ENCODE measurements around the gene MAD1L1. TPM values are rescaled to one million over a fixed set of nuclear protein-coding genes. Genes with fewer than 3 reads are reported as not detected.
A peak's percentile ranks its signal among the peaks of the same experiment; 100 is the strongest.
"Not testable (repeated sequence)": the region's sequence is repeated elsewhere in the genome, so short reads cannot be mapped to it uniquely, and the experiment has no call there.

Gene MAD1L1
- total RNA-seq, 2 donors from 2014 or later: 18.9 to 24.9 TPM

DNA sequence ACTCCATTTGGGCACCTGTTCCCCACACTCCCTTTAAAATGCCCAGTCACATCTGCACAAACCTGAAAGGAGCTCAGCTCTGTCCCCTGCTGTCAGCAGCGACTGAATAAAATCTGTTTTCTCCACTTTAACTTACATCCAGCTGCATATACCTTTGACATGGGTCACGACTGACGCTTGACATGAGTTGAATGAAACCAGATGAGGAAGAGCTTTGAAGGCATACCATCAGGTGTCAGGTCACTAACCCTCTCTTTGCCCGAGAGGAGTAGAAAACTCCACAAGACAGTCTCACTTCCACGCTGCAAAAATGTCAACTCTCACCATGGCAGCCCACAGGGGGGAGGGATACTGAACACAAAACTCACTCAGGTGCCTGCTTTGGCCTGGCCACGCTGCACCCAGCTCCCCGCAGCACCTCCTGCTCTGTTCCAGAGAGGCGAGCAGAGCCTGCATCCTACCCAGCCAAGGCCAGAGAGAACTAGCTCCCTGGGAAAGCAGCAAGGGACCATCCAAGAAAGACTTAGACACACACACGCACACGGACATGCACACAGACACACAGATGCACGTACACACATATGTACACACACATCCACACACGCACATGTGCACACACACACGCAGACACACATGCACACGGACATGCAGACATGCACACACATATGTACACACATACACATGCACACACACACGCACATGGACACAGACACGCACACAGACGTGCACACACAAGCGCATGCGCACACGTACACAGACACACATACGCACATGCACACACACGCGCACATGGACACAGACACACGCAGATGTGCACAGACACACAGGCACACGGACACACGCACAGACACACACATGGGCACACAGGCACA lies 191.0 kb downstream of the MAD1L1 start:
- intact Hi-C loops (cut with DNase I): no loop called here
- DNase-seq (no peak), ATAC-seq (no peak)

DNA sequence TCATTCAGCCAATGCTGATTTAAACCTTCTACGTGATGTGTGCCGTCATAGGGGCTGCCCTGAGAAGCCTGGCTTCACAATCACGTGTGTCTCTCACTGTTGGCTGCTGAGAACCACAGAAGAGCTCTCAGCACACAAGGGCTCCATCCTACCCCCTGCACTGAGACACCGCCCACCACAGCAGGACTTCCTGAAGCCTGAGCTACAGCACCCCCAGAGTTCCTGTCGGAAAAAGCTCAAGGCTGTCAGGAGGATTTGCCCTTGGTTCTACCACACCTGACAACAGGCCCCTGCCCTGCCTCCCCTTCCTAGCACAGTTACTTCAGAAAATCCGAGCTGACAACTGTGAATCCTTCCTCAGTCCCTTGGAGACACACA lies 191.9 kb downstream of the MAD1L1 start:
- intact Hi-C loops (cut with DNase I): no loop called here
- no peak for ATAC-seq
- DNase-seq: no peak

DNA sequence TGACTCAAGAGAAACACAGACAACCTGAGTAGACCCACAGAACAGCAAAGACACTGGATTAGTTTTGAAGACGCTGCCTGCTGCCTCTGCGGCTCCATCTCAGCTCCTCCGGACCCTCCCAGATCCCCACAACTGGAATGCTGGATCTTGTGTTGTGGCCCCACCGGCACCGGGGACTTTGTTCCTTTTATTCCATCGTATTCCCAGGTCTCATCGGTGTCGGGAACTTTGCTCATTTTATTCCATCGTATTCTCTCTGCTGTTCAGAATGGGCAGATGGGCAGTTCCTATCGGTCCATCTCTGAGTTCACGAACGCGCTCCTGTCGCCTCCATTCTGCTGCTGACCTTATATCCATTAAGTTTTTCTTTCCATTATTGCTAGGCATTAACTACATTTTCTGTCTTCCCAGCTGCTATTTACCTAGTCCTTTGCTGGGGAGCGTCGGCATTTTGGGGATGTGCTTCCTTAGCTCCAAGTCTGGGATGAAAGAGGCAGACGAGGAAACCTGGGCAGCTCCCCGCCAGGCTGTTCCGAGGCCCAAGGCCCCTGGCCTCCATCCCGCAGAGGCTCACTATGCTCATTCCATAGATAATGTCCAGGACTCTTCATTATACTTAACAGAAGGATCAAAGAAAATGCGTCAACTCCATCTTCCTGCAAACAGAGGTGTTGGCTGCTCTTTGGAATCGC lies 192.4 kb downstream of the MAD1L1 start:
- DNase-seq: no peak
- intact Hi-C loops (cut with DNase I): no loop called here
- ATAC-seq: no peak

DNA sequence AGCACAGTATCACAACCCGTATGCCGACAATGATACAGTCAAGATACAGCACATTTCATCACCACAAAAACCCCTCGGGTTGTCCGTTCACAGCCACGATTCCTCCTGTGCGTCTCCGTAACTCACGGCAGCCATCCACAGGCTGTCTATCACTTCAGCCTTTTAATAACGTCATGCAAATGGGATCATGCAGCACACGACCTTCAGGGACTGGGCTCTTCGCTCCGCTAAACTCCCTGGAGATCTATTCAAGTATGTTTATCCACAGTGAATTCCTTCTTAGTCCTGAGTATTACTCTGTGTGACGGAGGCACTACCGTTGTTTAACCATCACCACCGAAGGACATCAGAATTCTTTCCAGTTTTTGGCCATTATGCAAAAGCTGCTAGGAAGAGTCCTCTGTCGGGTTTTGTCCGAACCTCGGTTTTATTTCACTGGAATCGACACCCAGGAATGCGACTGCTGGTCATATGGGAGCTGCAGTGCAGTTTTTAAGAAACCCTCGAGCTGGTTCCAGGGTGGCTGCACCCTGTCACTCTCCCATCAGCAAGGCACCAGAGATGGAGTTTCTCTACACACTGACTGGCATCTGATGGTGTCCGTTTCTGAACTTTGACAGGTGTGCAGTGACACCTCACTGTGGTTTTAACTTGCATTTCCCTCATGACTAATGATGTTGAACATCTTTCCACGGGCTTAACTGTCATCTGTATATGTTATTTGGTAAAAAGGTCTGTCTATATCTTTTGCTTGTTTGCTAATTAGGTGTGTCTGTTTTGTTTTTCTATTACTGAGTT lies 193.6 kb downstream of the MAD1L1 start:
- DNase-seq (no peak), ATAC-seq (peak; percentile 20 to 22)
- intact Hi-C loops (cut with DNase I): no loop called here

DNA sequence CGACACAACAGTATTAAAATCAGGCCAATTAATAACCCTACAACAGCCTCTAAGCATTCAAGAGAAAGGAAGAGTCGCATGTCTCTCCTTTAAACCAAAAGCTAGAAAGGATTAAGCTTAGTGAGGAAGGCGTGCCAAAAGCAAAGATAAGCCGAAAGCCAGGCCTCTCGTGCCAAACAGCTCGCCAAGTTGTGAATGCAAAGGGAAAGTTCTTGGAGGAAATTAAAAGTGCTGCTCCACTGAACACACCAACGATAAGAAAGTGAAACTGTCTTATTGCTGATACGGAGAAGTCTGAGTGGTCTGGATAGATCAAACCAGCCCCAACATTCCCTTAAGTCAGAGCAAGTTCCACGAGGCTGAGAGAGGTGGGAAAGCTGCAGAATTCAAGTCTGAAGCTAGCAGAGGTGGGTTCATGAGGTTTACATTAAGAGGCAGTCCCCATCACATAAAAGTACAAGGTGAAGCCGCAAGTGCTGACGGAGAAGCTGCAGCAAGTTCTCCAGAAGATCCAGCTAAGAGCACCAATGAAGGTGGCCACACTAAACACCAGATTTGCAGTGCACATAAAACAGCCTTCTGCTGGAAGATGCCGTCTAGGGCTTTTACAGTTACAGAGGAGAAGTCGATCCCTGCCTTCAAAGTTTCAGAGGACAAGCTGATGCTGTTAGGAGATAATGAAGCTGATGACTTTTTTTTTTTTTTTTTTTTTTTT lies 194.8 kb downstream of the MAD1L1 start:
- ATAC-seq (peak; percentile 74), DNase-seq (peak; percentile 63)
- intact Hi-C loops (cut with DNase I): no loop called here

DNA sequence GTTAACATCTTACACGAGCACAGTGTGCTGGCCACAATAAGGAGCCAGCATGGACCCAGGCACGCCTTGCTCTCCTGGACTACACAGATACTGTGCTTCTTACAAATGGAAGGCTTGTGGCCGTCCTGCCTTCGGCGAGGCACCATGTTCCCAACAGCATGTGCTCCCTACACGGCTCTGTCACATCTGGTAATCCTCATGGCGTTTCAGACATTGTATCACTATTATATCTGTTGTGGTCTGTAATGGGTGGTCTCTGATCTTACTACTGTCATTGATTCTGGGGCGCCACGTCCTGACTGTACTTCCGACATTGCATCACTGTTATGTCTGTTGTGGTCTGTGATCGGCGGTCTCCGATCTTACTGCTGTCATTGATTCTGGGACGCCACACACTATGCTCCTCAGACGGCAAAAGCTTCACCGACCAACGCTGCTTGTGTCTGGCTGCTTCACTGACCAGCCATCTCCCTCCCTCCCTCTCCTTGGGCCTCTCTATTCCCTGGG lies 195.4 kb downstream of the MAD1L1 start:
- DNase-seq (no peak), ATAC-seq (peak; percentile 25 to 55)
- intact Hi-C loops (cut with DNase I): no loop called here

DNA sequence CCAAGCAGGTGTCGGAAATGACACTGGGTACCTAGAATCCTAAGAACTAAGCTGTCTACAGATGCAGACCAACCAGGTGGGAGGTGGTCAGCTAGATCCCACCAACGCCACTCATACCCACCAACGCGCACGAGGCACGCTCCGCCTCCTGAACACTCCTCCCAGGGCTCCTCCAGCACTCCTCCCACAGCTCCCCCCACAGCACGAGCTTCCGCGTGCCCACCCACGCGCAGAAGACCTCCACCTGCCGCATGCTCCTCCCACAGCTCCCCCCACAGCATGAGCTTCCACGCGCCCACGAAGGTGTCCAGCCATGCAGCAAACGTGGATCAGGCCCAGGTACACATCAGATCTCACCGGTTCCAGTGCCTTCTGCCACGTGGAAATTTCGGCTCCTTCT lies 196.0 kb downstream of the MAD1L1 start:
- ATAC-seq: no peak
- peak; percentile 11 for DNase-seq
- intact Hi-C loops (cut with DNase I): no loop called here

DNA sequence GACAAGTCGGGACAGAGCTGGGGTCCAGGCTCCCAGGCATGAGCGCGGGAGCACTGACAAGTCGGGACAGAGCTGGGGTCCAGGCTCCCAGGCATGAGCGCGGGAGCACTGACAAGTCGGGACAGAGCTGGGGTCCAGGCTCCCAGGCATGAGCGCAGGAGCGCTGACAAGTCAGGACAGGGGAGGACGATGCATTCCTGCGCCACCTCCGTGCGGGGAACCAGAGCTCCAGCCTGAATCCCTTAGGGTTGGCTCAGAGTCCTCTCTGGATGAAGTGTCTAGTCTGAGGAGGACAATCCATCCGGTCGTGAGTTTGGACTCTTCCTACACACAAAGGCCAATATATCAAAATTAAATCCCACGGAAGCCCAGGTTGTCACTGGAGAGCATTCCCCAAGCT lies 196.5 kb downstream of the MAD1L1 start:
- DNase-seq; ATAC-seq; intact Hi-C loops (cut with DNase I): not testable (repeated sequence)

DNA sequence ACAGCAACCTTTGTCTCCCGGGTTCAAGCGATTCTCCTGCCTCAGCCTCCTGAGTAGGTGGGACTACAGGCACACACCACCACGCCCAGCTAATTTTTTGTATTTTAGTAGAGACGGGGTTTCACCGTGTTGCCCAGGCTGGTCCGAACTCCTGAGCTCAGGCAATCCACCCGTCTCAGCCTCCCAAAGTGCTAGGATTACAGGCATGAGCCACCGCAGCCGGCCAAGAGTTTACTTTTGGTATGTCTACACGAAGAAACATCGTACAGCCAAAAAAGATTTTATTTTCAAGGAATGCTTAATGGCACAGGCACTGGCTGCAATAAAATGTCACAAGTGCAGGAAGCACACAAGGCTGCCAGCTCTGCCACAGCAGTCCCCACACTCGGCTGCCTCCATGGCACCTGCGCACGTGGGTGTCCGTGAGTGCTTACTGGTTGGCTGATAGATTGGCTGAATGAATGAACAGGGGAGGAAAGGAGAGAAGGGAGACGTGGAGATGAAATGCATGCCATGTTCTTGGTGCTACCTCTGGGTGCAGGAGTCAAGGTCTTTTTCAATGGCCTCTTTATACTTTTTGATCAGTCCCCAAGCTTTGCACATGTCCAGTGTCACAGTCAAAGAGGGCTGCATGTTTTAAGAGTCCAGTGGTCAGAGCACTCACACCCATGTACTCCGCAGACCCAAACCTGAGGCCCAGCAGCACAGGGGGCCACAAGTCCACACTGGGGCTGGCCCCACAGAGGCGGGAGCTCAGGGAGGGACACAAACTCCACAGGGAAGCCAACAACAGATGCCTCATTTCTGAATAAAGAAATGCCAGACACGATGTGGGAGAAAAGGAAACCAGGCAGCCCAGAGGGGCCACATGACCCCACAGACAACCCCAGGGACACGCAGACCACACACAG lies 198.2 kb downstream of the MAD1L1 start:
- DNase-seq: peak; percentile 6
- intact Hi-C loops (cut with DNase I): no loop called here
- no peak for ATAC-seq

DNA sequence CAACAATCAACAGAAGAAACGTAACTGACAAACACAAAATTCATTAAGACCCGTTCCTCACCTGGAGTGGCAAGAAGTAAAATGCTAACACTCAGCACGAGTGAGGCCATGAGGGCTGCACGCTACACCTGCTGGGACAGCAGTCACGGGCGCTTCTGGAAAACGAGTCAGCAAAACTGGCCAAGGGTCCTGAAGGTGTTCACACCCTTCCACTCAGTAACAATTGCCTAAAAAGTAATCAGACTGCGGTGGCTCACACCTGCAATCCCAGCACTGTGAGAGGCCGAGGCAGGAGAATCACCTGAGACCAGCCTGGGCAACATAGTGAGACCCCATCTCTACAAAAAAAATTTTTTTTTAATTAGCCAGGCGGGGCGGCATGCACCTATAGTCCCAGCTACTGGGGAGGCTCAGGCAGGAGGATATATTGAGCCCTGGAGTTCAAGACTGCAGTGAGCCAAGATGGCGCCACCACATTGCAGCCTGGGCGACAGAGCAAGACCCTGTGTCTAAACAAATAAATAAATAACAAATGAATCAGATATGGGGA lies 199.1 kb downstream of the MAD1L1 start:
- peak; percentile 7 for DNase-seq
- ATAC-seq: no peak
- intact Hi-C loops (cut with DNase I): no loop called here

DNA sequence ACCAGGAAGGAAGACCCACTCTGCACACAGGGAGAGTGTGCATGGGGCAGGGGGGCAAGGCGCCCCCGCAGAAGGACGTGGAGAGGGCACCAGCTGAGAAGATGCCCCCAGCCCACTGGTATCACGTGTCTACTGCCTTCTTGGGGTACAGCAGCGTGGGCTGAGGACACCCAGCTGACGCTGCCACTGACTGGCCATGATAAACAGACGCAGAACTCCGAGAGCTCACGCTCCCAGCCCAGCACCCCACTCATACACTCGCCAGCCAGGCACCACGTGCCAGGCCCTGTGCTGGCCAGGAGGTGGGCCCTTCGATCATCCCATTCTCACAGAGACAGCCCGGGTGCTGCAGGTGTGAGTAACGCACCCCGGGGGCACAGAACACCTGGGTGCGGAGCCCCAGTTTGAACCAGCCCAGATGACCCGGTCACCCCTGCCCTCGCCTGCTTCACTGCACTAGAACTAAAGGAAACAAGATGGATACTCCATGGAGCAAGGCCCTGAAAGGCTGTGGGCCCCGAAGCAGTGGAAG lies 199.8 kb downstream of the MAD1L1 start:
- ATAC-seq: no peak

DNA sequence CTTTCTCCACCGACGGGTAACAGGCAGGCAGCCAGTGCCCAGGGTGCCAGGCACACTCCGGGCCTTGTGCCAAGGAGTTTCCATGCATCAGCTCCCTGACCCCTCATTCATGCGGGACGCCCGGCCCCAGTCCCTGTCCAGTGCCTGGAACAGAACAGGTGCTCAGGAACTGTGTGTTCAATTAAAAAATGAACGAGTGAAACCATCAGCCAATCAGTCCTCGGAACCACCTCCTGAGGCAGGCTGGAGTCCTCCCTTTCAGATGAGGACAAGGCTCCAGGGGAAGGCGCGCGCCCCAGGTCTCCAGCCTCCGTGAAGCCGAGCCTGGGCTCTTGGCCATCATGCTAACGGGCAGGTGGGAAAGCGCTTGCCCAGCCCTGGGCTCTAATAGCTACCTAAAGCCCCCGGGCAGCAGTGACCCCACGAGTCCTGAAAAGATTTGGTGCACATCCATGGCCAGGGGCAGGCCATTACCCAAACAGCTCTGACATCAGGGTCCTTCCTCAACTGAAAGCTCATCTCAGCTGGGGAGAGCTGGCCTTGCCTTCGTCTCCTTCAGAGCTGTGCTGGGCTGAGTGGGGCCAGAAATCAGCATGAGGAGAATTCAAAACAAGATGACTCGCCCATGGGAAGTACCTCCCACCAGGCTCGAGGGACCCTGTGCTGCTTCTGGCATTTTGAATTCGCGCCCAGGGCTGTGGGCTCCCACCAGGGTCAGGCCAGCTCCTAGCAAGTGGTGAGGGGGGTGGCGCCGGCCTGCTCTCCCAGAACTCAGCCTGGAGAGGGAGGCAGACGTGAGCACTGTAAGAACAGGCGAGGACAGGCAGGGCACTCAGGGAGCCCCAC lies 200.5 kb downstream of the MAD1L1 start:
- intact Hi-C loops (cut with DNase I): no loop called here
- ATAC-seq (peak in 1 of 2 donors; percentile 57), DNase-seq (peak; percentile 37)

More for the DNA sequence above, 199.8 kb downstream of the MAD1L1 start:
- peak; percentile 5 for DNase-seq
- intact Hi-C loops (cut with DNase I): no loop called here

DNA sequence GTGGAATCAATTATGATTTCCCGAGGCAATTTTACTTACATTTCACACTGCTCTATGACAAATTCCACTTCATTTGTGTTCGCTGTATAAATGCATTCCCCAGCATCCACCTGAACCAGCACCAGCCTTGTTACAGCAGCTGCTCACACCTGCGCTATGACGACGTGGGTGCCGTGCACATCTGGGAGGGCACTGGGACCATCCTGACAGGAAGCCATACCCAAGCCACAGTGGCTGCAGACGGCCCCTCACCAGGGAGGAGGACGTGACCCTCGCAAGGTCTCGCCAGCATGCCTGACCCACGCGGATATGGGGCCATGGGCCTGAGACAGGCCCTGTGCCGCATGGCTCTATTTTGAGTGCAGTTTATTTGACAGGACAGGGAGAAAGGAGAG lies 201.3 kb downstream of the MAD1L1 start:
- intact Hi-C loops (cut with DNase I): no loop called here
- DNase-seq (peak; percentile 3), ATAC-seq (peak in 1 of 2 donors; percentile 20)

DNA sequence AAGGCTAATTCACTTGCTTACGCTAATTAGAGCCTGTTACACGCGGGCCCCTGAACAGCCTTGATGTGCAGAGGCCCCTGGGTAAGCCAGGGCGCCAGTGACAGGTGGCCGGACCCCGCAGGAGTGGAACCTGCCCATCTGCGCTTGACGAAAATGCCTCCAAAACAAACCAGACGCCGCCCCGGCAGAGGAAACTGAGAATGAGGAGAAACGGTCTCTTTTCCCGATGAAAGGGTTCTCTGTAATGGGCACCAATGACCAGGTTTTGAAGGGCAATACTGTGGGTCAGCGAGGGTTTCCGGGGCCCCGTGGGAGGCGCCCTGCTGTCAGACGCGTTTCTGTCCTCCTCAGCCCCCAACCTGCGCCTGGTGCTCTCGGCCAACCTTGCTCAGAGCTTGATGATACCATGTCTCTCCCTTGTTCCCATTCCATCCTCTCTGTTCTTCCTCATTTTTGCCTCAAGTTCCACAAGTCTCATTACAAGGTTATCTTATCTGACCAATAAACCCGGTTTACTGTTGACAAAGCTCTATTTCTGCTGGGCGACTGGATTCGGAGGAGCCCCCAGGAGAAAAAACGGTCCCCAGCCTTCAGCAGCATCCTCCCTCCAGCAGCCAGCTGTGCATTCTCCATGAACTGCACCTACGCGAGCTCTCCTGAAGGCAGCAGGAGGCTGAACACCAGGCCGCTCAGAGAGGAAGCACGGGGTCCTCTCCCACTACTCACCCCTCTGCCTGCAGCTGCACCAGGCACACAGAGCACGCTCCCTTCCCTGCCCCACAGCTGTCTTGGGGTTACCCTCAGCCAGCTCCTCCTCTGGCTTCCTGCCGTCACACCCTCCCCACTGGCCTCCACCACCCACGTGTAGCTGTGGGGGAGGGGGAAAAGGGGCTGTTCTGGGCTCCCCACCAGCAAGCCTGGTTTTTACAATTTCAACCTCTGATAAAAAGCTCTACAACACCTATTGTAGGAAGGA lies 202.0 kb downstream of the MAD1L1 start:
- intact Hi-C loops (cut with DNase I): no loop called here
- ATAC-seq (no peak), DNase-seq (peak; percentile 14)

DNA sequence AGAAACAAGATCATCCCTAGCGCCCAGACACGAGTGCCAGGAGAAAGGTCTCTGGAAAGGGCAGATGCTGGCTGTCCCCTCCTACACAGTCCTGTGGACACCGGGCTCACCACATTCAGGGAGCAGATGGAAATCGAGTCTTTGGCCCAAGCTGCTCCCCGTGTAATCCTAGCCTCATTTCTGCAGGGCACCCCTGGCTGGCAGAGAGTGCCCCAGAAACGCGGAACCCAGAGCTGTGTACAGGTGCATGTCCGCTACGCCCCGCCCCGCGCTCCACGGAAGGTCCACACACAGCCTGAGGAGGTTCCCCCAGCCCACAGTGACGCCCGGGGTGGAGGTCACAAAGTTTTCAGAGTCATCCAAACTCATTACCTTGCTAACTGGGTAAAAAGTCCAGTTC lies 202.8 kb downstream of the MAD1L1 start:
- intact Hi-C loops (cut with DNase I): no loop called here
- DNase-seq: no peak
- ATAC-seq: no peak
